ENCODE data around the gene MAG.

MAG gene

DNA sequence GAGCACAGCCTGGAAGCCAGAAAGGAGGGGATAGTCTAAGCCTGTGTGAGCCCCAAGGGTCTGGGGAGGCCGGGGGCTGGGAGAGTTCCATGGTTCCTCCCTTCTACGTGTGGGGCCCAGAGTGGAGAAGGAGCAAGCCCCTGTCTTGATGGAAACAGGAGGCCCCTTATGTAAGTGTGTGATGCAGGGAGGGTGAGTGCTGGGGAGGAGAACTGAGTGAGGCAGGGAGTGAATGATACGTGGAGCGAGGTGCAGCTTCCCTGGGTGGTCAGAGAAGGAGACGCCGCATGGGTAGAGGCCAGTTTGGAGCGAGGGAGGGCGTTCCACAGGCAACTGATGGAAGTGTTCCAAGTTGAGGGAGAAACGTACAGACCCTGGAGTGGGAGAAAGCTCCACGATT is 16.0 kb downstream of the MAG start:
- ATAC-seq: no peak

DNA sequence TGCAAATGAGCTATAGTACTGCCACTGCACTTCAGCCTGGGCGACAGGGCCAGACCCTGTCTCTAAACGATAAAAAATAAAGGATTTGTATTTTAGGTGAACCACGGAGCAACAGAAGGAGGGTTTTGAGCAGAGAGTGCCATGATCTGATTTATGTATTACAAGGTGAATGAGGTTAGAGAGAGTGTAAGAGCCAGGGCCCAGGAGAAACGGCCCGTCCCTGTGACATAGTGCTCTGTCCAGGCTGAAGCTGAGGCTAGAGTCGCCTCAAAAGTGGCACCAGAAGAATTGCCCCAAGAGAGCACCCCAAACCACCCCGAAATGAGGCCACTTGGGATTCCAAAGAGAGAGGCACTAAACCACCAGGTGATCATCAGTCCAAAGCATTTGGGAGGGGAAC is 16.9 kb downstream of the MAG start:
- ATAC-seq: no peak
- TF ChIP-seq SNAI2 (CRISPR knock-in tag; IDR thresholded peaks at IDR 0.05): no peak
- TF ChIP-seq BACH2 (CRISPR knock-in tag; IDR thresholded peaks at IDR 0.05; ENCODE audit: borderline replicate concordance): no peak
- no peak for TF ChIP-seq RARB (CRISPR knock-in tag; IDR thresholded peaks at IDR 0.05)
- TF ChIP-seq, protein P1, sequence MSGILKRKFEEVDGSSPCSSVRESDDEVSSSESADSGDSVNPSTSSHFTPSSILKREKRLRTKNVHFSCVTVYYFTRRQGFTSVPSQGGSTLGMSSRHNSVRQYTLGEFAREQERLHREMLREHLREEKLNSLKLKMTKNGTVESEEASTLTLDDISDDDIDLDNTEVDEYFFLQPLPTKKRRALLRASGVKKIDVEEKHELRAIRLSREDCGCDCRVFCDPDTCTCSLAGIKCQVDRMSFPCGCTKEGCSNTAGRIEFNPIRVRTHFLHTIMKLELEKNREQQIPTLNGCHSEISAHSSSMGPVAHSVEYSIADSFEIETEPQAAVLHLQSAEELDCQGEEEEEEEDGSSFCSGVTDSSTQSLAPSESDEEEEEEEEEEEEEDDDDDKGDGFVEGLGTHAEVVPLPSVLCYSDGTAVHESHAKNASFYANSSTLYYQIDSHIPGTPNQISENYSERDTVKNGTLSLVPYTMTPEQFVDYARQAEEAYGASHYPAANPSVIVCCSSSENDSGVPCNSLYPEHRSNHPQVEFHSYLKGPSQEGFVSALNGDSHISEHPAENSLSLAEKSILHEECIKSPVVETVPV (CRISPR knock-in tag; IDR thresholded peaks at IDR 0.05): no peak
- TF ChIP-seq ISL1 (CRISPR knock-in tag; IDR thresholded peaks at IDR 0.05): no peak
- TF ChIP-seq ZFP3 (CRISPR knock-in tag; IDR thresholded peaks at IDR 0.05): no peak
- TF ChIP-seq PPARA (CRISPR knock-in tag; IDR thresholded peaks at IDR 0.05; ENCODE audit: borderline replicate concordance): no peak
- TF ChIP-seq, protein P2, sequence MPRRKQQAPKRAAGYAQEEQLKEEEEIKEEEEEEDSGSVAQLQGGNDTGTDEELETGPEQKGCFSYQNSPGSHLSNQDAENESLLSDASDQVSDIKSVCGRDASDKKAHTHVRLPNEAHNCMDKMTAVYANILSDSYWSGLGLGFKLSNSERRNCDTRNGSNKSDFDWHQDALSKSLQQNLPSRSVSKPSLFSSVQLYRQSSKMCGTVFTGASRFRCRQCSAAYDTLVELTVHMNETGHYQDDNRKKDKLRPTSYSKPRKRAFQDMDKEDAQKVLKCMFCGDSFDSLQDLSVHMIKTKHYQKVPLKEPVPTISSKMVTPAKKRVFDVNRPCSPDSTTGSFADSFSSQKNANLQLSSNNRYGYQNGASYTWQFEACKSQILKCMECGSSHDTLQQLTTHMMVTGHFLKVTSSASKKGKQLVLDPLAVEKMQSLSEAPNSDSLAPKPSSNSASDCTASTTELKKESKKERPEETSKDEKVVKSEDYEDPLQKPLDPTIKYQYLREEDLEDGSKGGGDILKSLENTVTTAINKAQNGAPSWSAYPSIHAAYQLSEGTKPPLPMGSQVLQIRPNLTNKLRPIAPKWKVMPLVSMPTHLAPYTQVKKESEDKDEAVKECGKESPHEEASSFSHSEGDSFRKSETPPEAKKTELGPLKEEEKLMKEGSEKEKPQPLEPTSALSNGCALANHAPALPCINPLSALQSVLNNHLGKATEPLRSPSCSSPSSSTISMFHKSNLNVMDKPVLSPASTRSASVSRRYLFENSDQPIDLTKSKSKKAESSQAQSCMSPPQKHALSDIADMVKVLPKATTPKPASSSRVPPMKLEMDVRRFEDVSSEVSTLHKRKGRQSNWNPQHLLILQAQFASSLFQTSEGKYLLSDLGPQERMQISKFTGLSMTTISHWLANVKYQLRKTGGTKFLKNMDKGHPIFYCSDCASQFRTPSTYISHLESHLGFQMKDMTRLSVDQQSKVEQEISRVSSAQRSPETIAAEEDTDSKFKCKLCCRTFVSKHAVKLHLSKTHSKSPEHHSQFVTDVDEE (CRISPR knock-in tag; IDR thresholded peaks at IDR 0.05): no peak
- TF ChIP-seq TCF4 (CRISPR knock-in tag; IDR thresholded peaks at IDR 0.05; ENCODE audit: borderline replicate concordance): no peak
- TF ChIP-seq OSR1 (CRISPR knock-in tag; IDR thresholded peaks at IDR 0.05): no peak
- TF ChIP-seq ARNTL (CRISPR knock-in tag; IDR thresholded peaks at IDR 0.05; ENCODE audit: borderline replicate concordance, low read depth): no peak
- TF ChIP-seq TOX (CRISPR knock-in tag; IDR thresholded peaks at IDR 0.05; ENCODE audit: borderline replicate concordance): no peak
- TF ChIP-seq ESRRG (CRISPR knock-in tag; IDR thresholded peaks at IDR 0.05): no peak
- TF ChIP-seq POU6F1 (CRISPR knock-in tag; IDR thresholded peaks at IDR 0.05; ENCODE audit: borderline replicate concordance, low read depth): no peak
- TF ChIP-seq ZNF565 (CRISPR knock-in tag; conservative IDR thresholded peaks at IDR 0.05; ENCODE audit: low read depth): no peak
- TF ChIP-seq ZC3H10 (CRISPR knock-in tag; IDR thresholded peaks at IDR 0.05): no peak
- TF ChIP-seq CREB5 (CRISPR knock-in tag; IDR thresholded peaks at IDR 0.05; ENCODE audit: low read depth): no peak
- TF ChIP-seq ZFP30 (CRISPR knock-in tag; IDR thresholded peaks at IDR 0.05): no peak
- TF ChIP-seq CSDC2 (CRISPR knock-in tag; IDR thresholded peaks at IDR 0.05): no peak

More for the DNA sequence above, 16.0 kb downstream of the MAG start:
- TF ChIP-seq CREB5 (CRISPR knock-in tag; IDR thresholded peaks at IDR 0.05; ENCODE audit: low read depth) (no peak), PPARA (CRISPR knock-in tag; IDR thresholded peaks at IDR 0.05; ENCODE audit: borderline replicate concordance) (no peak), ESRRG (CRISPR knock-in tag; IDR thresholded peaks at IDR 0.05) (no peak), ZNF8 (CRISPR knock-in tag; IDR thresholded peaks at IDR 0.05) (no peak), ZNF565 (CRISPR knock-in tag; conservative IDR thresholded peaks at IDR 0.05; ENCODE audit: low read depth) (no peak), RARB (CRISPR knock-in tag; IDR thresholded peaks at IDR 0.05) (no peak), TOX (CRISPR knock-in tag; IDR thresholded peaks at IDR 0.05; ENCODE audit: borderline replicate concordance) (no peak), BACH2 (CRISPR knock-in tag; IDR thresholded peaks at IDR 0.05; ENCODE audit: borderline replicate concordance) (no peak), ARNTL (CRISPR knock-in tag; IDR thresholded peaks at IDR 0.05; ENCODE audit: borderline replicate concordance, low read depth) (no peak), POU6F1 (CRISPR knock-in tag; IDR thresholded peaks at IDR 0.05; ENCODE audit: borderline replicate concordance, low read depth) (no peak)

Data from SK-N-SH treated with all-trans-retinoic acid at 6 μM for 48 hours (cell line).